CD4-positive, alpha-beta T cell treated with Interferon gamma for 1 hour (primary cell): Measurements from ENCODE around the gene ZNF724.

Experiments
- DNase-seq: peaks from one replicate; pipeline ENCODE4 v3.0.0-alpha.2; 2020

Gene ZNF724

GRCh38 chr19:23222998-23223652, 27.1 kb downstream of the ZNF724 start:
- DNase-seq: no peak

- DNase-seq: no peak
Measured at GRCh38 chr19:23203841-23204344, 46.3 kb downstream of the ZNF724 start.

- DNase-seq: no peak
Measured at GRCh38 chr19:23190341-23190740, 59.9 kb downstream of the ZNF724 start.

GRCh38 chr19:23183251-23183650, 66.9 kb downstream of the ZNF724 start:
- DNase-seq: no peak
